ENCODE data around the gene TUSC2.
"Not testable (repeated sequence)": the region's sequence is repeated elsewhere in the genome, so short reads cannot be mapped to it uniquely, and the experiment has no call there.

The TUSC2 gene

DNA sequence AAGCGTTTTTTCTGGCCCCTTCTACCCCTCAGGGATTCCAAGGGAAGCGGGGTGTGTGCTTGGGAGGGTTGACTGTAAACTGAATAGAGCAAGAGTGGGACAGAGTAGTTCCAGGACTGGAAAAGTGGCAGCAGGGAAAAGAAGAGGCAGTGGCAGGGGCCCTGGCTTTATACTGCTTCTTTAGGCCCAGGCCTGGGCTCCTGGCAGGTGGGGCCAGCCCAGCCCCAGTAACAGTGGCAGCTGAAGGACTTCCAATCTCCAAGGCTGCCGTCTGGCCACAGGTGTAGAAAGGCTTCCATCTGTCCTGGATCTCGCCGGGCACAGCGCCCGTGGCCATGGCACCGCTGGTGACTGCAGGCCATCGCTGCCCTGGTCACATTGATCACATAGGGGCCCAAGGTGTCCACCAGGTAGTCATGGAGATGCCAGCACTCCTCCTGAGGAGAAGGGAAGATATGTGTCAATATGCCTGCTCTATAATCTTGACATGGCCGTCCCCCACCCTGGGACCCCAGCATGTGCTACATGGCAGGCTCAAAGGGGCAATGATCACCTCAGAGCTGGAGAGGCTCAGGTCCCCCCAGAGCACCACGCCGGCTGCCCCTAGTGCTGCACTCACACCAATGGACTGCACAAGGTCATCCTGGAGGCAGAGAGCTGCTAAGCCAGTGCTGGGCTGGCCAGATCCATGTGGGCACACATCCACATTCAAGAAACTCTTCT, 34.8 kb downstream of the TUSC2 start:
- DNase-seq: no peak

DNA sequence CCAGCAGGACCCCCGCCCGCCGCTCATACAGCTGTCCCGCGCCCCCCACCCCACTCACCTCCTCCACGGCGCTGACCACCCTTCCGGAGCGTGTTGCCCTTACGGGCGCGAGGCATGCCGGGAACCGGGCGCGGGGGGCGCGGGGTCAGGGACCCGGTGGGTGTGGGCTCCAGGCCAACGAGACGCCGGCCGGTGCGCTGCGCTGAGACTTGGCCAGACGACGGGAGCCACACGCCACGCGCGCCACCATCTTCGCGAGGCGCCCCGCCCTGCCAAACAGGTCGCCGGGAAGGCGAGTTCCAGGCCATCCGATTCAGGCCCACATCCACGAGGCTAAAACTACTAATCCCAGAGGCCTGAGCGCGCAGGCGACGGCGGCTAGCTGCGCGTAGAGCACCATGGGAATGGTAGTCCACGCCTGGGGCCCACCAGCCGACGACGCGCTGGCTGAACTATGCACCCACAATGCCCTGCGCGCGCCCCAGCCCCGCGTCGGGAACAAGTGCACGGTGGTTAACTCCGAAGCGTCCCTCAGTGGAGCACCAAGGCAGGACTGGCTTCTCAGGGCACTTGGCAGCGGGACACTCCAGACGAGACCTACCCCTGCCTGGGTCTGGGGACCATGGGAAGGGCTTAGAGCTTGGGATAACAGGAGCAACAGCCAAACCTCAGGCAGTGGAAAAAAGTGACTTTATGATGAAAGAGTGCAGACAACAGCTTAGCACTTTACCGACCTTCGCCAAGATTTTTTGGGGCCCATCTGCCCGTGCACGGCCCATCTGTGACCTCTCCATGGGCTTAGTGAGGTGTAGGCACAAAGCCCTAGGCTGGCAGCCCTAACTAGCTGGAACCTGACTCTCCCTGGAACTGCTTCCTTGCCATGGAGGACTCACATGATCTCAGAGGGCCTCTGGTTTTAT, 35.6 kb downstream of the TUSC2 start, which contains the start of gene IFRD2:
Gene IFRD2 (minus strand): TSS at position 271 of the 920 bp plus-strand sequence. CDS start 155 bp downstream, at position 116.
- peak; percentile 99 for DNase-seq

DNA sequence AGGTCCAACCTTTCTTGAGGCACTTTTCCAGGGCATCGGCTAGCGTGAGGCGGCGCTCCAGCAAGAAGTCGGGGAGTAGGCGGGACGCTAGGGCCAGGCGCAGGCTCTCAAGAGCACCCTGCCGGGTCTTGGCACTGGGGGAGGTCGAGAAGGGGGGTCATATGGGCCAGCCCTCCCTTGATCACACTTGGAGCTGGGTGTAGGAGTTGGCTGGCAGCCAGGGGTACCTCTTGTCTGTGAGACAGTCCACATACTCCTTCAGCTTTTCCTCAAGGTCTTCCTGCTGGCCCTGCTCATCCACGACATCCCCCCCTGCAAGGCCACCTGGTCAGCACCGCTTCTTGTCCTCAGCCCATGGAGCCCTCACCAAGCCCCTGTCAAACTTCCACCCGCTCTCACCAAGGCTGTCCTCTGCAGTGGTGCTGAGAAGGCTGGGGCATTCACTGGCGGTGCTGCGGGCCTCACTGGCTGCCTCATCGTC, 37.8 kb downstream of the TUSC2 start:
- no peak for DNase-seq

DNA sequence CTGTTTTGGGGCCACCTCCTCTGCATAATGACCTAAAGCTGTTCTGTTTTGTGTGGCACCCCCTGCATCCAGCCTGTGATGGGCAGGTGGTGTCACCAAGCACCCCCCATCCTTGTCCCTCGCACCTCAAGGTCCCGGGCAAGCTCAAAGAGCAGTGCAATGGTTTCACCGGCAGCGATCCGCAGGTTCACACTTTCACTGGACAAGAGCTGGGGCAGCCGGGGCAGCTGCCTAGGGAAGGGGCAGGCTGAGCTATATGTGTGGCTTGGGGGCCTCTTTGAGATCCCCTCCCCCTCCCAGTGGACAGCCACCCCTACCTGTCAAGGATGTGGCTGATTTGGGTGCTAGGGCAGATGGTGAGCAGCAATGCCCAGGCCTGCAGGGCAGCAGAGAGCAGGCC, 38.9 kb downstream of the TUSC2 start:
- no peak for DNase-seq

DNA sequence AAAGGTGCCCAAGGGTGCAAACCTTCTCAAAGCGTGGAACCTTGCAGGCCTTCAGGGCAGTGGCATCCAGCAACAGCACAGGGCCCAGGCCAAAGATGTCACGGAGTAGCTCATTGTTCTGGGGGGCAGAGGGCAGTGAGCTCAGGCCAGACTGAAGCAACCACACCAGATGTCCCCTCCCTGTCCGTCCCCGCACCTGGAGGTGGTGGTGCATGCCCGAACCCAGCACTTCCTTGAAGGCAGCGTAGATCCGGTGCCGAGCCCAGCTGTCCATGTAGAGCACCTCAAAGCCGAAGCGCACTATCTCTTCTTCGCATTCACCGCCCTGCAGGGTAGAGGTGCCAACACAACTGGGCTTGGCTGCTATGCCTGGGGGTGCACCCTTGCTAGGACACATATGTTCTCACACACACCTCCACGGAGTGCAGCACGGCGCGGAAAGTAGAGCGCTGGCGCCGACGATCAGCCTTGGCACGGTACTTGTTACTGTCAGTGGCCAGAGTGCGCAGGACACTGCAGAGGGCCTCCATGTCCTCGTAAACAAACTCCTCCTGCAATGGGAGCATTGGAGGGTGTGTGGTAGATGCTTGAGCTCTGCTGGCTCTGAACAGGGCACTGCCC, 39.5 kb downstream of the TUSC2 start:
- no peak for DNase-seq

DNA sequence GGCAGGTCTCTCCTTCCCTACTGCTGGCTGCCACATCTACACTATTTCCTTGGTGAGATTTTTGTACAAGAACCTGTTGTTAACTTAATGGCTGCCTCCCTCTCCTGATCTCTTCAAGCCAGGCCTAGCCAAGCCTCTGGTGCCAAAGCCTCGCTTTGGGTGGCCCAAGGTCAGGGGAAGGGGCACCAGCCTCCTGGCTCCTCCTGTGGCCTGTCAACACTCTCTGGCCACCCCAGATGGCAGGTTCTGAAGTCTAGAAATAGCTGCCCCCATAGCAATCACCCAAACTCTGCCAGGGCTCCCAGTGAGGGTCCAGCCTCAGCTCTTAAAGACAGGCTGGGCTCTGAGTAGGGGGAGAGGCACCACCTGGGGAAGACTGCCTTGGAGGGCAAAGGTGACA, 40.8 kb downstream of the TUSC2 start:
- no peak for DNase-seq

DNA sequence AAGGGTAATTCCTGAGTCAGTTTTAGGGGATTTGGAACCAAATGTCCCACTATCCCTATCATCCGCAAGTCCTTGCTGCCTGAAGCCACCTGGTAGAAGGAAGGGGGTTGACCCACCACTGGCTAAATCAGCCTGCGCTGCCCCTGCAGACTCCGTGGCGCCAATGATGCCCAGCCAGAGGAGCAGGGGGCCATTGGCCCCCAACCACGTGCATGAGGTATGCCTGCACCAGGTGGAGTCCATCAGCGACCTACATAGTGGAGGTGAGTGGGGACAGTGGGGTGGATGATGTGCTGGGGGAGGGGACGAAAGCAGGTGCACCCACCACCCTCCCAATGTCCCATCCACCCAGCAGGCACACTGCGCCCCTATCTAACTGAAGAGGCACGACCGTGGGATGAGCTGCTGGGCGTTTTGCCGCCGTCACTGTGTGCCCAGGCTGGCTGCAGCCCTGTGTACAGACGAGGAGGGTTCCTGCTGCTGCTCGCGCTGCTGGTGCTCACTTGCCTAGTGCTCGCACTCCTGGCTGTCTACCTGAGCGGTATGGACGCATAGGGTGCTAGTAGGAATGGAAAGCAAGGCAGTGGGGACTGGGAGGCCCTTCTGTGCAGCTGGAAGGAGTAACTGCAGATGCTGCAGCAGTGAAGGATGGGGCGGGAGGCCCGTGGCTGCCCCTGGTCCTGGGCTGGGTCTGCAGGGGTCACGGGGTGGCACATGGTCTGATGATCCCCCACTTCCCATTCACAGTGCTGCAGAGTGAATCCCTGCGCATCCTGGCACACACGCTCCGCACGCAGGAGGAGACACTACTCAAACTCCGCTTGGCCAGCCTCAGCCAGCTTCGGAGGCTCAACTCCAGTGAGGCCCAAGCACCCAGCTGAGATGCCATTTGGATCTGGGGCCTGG, 41.4 kb downstream of the TUSC2 start:
- DNase-seq: no peak

DNA sequence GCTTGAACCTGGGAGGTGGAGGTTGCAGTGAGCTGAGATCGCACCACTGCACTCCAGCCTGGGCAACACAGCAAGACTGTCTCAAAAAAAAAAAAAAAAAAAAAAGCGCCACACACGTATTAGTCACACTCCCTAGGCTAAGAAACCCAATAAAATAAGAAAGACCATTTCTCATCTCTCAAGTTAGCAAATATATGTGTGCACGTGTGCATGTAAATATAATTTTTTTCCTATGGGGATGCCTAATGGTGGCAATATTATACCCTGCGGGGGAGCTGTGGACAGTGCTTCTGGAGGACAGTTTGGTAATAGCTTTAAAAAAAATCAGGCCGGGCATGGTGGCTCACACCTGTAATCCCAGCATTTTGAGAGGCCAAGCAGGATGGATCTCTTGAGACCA, 43.9 kb downstream of the TUSC2 start:
- DNase-seq: not testable (repeated sequence)

DNA sequence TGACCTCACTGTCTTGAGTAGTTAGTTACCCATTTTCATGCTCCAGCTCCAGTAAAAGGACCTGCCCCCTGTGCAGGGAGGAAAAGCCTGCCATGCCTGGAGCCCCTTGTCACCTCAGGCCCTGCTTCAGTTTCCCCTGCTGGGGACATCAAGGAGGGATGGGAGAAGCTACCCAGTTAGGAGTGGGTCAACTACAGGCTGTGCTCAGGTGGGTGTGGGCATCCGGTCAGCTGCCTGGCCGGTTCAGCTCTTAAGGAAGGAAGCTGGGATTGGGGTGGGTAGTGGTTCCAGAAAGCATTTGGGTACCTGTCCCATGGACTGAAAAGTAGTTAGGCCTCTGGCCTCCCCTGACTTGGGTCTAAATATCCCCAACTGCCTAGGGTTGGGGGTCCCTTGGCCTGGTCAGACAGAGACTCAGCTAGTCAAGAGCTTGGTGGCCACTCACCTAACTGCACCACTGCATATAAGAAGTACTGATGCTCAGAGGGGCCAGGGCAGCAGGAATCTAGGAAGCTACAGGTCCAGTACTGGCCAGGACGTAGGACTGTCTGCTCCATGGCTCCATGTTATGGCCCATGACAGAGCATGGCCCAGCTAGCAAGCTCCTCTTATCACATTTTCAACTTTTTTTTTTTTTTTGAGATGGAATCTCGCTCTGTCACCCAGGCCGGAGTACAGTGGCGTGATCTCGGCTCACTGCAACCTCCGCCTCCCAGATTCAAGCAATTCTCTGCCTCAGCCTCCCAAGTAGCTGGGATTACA, 48.6 kb downstream of the TUSC2 start:
- no peak for DNase-seq

DNA sequence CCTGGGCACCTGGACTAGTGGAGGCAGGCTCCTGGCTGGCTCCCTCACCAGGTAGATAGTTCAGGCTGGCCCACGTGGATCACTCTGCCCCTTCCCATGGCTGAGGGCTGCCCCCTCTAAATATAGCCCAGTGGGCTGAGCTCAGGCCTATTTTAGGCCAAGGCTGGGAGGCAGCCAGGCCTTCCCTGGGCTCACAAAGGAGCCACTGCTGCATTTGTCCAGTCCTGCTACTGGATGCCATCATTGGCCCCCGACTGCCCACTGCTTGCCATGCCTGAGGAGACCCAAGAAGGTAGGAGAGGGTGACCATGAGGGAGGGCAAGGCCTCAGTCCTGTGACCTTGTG, 49.2 kb downstream of the TUSC2 start, which contains the start of gene LSMEM2:
Gene LSMEM2 (plus strand): TSS at position 208 of the 345 bp plus-strand sequence. CDS start 27 bp downstream, at position 235.
- no peak for DNase-seq

DNA sequence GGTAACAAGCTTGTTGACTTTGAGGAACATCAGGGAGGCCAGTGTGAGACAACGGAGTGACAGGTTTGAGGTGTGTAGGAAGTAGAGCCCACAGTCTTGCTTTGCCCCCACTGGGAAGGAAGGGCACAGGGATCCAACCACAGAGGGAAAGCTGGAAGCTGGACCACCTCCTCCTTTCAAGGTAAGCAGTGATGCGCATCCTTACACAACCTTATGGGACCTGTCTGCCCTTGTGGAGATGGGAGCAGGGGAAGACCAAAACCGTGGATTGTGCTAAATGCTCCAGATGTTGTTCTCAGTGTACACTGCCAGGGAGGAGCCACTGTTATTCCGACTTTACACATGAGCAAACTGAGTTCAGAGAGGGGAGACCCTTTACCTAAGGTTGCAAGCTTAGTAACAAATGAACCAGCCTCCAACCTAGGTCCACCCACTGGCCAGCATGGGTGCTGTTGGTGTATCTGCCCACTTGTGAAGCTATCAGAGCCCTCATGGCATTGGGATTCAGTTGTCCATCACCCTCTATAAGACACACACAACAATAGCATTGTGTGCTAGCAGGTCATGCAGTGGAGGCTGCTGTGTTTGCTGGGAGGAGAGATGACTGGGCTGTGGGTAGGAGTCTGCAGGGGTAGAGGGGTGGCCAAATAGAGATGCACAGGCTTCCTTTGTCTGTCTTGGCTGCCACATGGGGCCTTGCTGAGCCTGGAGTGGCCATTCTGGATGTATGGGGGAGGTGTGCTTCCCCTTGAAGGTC, 49.7 kb downstream of the TUSC2 start:
- DNase-seq: no peak

DNA sequence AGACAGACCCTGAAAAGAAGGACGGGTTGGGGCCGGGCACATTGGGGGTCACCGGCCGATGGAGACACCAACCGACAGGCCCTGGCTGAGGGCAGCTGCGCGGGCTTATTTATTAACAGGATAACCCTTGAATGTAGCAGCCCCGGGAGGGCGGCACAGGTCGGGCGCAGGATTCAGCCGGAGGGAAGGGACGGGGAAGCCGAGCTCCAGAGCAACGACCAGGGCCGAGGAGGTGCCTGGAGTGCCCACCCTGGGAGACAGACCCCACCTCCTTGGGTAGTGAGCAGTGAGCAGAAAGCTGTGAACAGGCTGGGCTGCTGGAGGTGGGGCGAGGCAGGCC, 51.3 kb downstream of the TUSC2 start:
- no peak for DNase-seq

DNA sequence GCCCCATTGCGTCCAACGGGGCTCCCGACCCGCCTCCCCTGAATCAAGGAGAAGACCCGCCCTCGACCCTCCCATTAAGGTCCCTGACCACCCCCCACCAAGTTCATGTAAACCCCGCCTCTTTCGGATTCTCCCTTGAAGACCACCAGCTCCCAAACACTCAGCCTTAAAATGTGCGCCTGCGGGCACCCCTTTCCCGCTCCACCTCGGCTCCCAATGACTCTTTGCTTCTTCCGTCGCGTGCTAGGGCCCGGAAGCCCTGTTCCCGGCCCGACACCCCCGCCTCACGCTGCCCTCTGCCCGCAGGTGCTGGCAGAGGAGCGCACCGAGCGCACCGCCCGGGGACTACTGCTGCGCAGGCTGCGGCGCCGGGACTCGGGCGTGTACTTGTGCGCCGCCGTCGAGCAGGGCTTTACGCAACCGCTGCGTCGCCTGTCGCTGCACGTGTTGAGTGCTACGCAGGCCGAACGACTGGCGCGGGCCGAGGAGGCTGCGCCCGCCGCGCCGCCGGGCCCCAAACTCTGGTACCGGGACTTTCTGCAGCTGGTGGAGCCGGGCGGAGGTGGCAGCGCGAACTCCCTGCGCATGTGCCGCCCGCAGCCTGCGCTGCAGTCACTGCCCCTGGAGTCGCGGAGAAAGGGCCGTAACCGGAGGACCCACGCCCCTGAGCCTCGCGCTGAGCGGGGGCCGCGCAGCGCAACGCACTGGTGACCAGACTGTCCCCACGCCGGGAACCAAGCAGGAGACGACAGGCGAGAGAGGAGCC, 51.8 kb downstream of the TUSC2 start:
- DNase-seq: peak; percentile 51

DNA sequence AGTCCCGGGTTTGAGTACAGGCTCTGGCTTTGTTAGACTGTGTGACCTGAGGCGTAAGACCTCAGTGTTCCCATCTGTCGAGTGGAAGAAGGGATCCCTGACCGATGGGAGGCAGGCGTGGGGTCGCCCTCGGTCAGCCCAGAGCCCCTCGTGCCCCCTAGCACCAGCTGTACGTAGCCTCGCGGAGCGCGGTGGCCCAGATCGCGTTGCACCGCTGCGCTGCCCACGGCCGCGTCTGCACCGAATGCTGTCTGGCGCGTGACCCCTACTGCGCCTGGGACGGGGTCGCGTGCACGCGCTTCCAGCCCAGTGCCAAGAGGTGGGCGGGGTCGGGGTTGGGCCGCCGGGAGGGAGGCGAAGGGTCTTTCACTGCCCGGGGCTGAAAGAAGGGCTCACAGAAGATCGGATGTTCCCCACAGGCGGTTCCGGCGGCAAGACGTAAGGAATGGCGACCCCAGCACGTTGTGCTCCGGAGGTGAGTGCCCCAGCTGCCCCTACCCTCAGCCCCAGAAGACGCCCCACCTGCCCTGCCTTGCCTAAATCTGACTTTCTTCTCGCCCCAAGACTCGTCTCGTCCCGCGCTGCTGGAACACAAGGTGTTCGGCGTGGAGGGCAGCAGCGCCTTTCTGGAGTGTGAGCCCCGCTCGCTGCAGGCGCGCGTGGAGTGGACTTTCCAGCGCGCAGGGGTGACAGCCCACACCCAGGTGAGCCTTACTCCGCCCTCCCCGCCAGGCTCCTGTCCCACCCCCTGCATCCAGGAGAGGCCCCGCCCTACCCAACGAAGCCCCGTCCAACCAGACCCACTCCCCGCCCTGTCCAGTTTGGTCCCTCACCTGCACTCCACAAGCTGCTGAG, 52.7 kb downstream of the TUSC2 start:
- no peak for DNase-seq
